HG03045 (cell line): Measurements from ENCODE around the gene PTMS.
"Not testable (repeated sequence)": the region's sequence is repeated elsewhere in the genome, so short reads cannot be mapped to it uniquely, and the experiment has no call there.

Source experiments
- ATAC-seq: cut with Tn5 transposase; IDR thresholded peaks from one replicate; pipeline ENCODE4 v1.9.1; 2021; ENCODE audit warnings: mild to moderate bottlenecking, moderate library complexity; ENCODE audit not compliant: unreplicated experiment

The PTMS gene

GRCh38 chr12:6765634-6766581, at the start of gene PTMS:
TSS of gene PTMS (plus strand) at chr12:6766363. CDS start at chr12:6766706, 343 bp downstream.
- peak; percentile 21 for ATAC-seq

DNA sequence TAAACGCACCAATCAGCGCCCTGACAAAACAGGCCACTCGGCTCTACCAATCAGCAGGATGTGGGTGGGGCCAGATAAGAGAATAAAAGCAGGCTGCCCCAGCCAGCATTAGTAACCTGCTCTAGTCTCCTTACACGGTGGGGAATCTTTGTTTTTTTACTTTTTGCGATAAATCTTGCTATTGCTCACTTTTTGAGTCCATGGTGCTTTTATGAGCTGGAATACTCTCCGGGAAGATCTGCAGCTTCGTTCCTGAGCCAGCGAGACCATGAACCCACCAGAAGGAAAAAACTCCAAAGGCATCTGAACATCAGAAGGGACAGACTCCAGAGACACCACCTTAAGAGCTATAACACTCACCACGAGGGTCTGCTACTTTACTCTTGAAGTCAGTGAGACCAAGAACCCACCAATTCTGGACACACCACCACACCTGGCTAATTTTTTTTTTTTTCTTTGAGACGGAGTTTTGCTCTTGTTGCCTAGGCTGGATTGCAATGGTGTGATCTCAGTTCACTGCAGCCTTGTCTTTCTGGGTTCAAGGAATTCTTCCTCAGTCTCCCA, 49.2 kb upstream of the PTMS start:
- ATAC-seq = no peak

GRCh38 chr12:6722863-6723262, 43.3 kb upstream of the PTMS start:
- ATAC-seq = no peak

DNA sequence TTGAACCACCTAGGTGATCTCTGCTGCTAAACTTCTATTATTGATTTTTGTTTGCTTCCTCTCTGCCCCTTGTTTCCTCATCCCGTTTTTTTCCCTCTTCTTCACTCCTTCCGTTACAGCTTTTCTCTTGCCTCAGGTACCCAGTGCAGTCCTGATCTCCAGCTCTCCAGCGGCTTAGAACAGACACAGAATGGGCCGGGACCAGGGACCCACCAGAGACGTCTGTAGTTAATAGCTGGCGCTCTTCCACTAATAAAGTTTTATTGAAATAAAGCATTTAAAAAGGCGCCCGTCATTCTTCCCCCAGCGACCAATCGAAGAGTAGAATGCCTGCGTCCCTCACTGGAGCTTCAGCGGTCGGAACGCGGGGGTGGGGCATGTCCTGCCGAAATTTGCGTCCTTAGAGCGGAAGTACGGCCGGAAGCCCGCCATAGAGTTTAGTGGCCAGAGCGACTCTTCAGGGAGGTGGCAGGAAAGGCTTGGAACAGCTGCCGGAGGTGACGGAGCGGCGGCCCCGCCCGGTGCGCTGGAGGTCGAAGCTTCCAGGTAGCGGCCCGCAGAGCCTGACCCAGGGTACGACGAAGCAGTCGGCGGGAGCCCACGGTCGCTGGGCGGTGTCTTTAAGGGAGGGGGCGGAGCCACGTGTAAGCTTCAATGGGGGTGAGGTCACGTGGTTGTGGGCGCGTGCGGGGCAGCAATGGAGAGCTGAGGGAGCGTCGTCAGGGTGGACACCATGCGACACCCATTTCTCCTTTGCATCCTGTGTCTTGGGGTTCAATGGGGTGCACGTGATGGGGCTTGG, 42.4 kb upstream of the PTMS start, which contains the start of gene COPS7A:
Gene COPS7A (plus strand): TSS at position 440 of the 802 bp plus-strand sequence. CDS start 611 bp downstream, outside the sequence.
- ATAC-seq = peak; percentile 92

GRCh38 chr12:6724409-6724797, 41.8 kb upstream of the PTMS start:
- peak; percentile 19 for ATAC-seq

DNA sequence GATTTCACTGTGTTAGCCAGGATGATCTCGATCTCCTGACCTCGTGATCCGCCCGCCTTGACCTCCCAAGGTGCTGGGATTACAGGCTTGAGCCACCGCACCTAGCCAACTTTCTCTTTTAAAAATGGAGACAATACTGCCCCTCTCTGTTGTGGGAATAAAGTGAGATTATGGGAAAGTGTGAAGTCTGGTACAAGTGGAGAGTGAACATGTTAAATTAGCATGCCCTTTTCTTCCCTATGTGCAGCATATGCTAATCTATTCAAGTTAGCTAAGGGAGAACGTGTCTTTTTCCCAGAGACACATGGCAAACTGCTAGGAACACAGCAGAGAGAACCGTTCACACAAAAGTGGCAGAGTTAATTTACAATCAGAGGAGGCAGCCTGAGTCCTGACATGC, 40.8 kb upstream of the PTMS start:
- no peak for ATAC-seq

DNA sequence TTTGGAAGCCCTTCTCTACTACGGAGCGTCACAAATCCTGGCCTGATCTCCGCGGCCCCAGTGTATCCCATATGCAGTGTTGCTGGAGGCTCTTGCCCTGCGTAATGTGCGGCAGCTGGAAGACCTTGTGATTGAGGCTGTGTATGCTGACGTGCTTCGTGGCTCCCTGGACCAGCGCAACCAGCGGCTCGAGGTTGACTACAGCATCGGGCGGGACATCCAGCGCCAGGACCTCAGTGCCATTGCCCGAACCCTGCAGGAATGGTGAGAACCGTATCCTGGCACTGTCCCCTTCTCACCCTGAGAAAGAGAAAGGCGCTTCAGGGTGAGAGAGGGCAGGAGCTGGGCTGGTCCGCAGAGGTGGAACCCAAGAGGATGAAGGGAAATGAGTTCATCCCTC, 37.0 kb upstream of the PTMS start:
- no peak for ATAC-seq

GRCh38 chr12:6730169-6730568, 36.0 kb upstream of the PTMS start:
- ATAC-seq = no peak

DNA sequence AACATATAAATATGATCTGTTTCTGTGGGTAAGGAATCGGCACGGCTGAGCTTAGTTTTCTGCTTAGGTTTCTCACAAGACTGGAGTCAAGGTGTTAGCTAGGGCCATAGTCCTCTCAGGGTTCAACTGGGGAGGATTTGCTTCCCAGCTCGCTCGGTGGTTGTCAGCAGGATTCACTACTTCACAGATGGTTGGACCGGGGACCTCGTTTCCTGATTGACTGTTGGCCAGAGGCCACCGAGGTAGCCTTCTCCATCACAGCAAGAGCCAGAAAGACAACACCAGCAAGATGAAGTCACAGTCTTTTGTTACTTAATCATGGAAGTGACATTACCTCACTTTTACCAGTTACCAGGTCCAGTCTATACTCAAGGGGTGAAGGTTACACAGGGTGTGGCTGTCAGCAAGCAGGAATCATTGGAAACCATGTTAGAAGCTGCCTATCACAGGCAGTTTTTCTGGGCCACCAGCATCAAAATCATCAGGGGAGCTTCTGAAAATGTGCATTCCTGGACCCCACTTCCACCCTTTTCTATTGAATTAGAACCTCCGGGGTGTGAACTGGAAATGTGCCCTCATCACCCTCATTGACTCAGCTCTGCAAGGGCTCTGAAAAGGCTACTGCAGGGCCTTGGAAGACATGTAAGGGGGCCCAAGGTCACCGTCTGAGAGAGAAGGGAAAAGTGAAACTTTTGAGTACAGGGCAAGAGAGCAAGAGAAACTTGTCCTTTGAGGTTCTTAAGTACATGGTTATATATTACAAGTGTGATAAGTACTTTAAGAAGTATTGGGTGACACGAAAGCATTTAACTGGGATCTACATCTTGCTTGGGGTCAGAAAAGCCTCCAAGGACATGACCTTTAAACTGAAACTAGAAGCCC, 31.4 kb upstream of the PTMS start:
- no peak for ATAC-seq

DNA sequence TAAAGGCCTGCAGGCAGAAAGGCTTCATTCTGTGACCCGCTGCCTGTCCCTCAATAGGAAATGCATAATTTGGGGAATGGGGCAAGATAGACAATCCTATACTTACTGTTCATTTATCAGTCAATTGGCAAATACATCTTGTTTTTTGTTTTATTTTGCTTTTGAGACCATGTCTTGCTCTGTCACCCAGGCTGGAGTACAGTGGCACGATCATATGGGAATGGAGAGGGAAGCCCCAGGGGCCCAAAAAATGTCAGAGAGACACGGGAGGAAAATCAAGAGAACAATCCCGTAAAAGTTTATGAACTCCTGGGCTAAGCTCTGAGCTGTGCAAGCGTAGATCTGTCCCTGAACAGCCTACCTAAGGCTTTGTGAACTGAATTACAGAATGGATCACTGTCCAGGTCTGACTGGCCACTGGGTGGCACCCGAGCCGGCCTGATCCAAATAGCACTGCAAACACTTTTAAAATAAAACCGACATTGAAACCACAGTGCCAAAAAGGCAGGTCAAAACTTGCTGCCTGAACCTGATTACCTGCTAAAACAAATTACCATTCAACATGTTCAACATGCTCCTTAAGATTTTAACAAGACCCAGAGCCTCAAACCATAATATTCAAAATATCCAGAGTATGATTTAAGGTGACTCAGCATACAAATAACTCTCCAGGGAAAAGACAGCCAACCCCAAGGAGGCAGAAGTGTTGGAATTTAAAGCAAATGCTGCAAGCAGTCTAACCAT, 30.5 kb upstream of the PTMS start:
- no peak for ATAC-seq

DNA sequence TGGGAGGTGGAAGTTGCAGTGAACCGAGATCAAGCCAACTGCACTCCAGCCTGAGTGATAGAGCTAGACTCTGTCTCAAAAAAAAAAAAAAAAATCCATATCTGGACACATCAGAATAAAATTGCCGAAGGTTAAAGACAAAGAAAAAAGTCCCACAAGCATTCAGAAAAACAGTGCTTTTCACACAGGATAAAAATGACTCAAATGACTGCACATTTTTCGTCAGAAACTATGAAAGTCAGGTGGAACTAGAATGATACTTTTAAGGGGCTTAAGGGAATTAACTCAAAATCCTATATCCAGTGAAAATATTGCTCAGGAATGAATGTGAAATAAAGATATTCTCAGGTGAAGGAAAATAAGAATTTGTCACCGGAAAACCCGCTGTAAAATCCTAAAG, 29.4 kb upstream of the PTMS start:
- no peak for ATAC-seq

- ATAC-seq = not testable (repeated sequence)
Observed at GRCh38 chr12:6742080-6742479, 24.1 kb upstream of the PTMS start.

- no peak for ATAC-seq
Observed at GRCh38 chr12:6742834-6743233, 23.3 kb upstream of the PTMS start.

DNA sequence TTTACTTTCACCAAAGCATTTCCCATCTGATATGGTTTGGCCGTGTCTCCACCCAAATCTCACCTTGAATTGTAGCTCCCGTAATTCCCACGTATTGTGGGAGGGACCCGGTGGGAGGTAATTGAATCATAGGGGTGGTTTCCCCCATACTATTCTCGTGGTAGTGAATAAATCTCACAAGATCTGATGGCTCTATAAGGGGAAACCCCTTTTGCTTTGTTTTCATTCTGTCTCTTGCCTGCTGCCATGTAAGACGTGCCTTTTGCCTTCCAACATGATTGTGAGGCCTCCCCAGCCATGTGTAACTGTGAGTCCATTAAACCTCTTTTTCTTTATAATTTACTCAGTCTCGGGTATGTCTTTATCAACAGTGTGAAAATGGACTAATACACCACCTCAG, 22.9 kb upstream of the PTMS start:
- not testable (repeated sequence) for ATAC-seq

DNA sequence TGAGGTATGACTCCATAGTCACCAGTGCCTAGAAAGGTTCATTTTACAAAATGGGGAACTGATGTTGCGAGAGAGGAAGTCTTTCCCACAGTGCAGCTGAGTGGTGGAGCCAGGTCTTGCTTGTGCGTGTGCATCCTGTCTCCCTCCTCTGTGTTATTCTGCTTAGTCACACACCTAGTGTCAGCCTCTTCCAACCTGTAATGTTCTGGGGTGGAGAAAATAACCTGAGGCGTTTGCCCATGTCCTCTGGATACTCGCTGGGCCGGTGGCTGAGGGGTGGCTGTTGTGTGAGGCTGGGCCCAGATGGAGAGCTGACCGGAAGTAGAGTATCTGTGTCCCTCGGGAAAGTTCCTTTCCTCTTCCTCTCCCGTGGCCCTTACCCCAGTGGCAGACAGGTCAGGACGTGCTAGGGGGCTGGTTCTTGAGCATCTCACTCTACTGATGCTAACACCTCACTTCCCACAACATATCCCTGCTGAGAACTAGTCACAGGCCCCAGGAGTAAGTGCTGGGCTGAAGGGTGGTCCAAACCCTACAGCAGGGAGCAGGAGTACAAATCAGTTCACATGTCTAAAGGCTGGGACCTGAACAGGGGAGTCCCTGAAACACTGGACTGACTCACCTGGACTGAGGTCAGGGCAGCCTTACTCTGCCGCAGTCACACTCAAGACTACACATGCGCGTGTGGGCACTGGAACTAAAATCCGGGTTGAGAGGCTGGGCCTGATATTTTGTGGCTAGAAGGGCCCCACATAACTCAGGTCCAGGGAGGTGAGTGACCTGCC, 20.2 kb upstream of the PTMS start:
- no peak for ATAC-seq

DNA sequence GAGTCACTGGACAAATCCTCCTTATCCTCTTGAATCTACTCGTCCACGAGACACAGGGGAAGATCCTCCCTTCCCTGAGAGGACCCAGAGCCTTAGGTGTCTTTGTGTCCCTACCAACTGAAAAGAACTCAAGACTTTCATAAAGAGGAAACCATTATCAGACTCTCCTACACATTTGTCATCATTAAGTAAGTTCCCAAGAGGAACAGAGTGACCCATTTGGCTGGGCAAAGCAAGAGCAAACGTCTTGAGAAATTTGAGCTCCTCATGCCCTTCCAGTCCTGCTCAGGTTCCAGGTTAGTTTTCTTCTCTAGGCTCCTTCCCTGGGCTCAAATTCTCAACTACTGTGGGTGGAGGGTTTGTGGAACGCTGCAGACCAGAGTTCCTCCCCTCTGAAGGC, 18.9 kb upstream of the PTMS start:
- no peak for ATAC-seq

DNA sequence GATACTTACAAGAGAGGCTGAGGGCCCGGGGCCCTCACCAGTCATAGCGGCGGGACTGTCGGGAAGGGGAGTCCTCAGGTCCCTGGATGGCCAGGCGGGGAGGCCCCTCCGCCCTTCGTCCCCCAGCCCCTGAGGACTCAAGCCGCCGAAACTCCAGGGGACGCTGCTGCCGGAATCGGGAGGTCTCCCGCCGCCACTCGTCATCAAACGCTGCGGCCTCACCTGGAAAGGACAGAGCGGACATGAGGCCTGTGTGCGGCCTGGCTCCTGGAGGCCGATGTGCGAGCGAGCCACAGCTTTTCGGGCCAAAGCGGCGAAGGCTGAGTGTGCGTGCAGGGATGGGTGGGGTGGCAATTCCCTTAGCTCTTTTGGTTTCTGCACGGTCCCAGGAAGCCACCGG, 17.4 kb upstream of the PTMS start:
- no peak for ATAC-seq

- no peak for ATAC-seq
Observed at GRCh38 chr12:6750506-6750905, 15.7 kb upstream of the PTMS start.

- ATAC-seq = no peak
Observed at GRCh38 chr12:6751767-6752166, 14.4 kb upstream of the PTMS start.
